Left lung (tissue), 10 donors: ENCODE data around the gene KDM4C. TPM values are rescaled to one million over a fixed set of nuclear protein-coding genes. Genes with fewer than 3 reads are reported as not detected.

Source experiments
- ATAC-seq: fragments of 200-7000 bp; cut with Tn5 transposase; one replicate; pipeline ENCODE4 v1.9.1; 2020; ENCODE audit warnings: moderate library complexity
- DNase-seq, 4 donors: peaks; one replicate each; pipeline ENCODE4 v3.0.0-alpha.2; 2013 to 2020
- H3K27ac ChIP-seq, 2 donors: fragments of 200-600 bp; sonication (generic) in 1 of 2; one replicate each; pipeline versions ENCODE4 v1.5.0 to v1.8.0; 2020 to 2021
- H3K27me3 ChIP-seq, 2 donors: fragments of 200-600 bp; sonication (generic) in 1 of 2; one replicate each; pipeline versions ENCODE4 v1.5.0 to v1.8.0; 2020 to 2021
- H3K36me3 ChIP-seq, 2 donors: fragments of 200-600 bp; sonication (generic) in 1 of 2; one replicate each; pipeline versions ENCODE4 v1.5.0 to v1.8.0; 2020 to 2021
- H3K4me1 ChIP-seq, 2 donors: fragments of 200-600 bp; one replicate each; pipeline ENCODE4 v1.8.0; 2021
- H3K4me3 ChIP-seq, 2 donors: fragments of 200-600 bp; sonication (generic) in 1 of 2; one replicate each; pipeline versions ENCODE4 v1.5.0 to v1.8.0; 2020 to 2021; ENCODE audit warnings: mild to moderate bottlenecking in 1 of 2
- H3K9me3 ChIP-seq, 2 donors: fragments of 200-600 bp; sonication (generic) in 1 of 2; one replicate each; pipeline versions ENCODE4 v1.5.0 to v1.8.0; 2020 to 2021
- intact Hi-C, 2 donors: fragments of 100-400 bp; cut with DNase I; formaldehyde crosslinking; loops; one replicate each; pipeline versions ENCODE4 v1.11.2 to v1.14.2; 2022
- polyA plus RNA-seq, 6 donors: library from polyadenylated mRNA; unstranded; fragments of 120-200 nt; gene quantifications; one replicate each; pipeline ENCODE4 v1.2.1, GENCODE V29; 2013; ENCODE audit not compliant: insufficient read length in 6 of 6
- total RNA-seq, 2 donors: library from RNA; stranded (reverse); fragmentation: NEBNext Ultra II Directional; extraction: Animal tissue kit (Norgen Biotek cat#: 25700); gene quantifications; one replicate each; pipeline ENCODE4 v1.2.1, GENCODE V29; 2021
- TF ChIP-seq, protein P1 (sequence below), 2 donors: fragments of 200-600 bp; sonication (generic) in 1 of 2; IDR thresholded peaks; one replicate each; pipeline versions ENCODE4 v1.5.0 to v1.8.0; 2021; ENCODE audit warnings: antibody characterized with exemption in 2 of 2
- donor health status: DM: no; HTN: yes; CAD: no.
- donor health status: DM: no; HTN: no; CAD: no.

The KDM4C gene
- total and polyA plus RNA-seq, 8 donors = 11.7 to 34.8 (median 15.2) TPM

DNA sequence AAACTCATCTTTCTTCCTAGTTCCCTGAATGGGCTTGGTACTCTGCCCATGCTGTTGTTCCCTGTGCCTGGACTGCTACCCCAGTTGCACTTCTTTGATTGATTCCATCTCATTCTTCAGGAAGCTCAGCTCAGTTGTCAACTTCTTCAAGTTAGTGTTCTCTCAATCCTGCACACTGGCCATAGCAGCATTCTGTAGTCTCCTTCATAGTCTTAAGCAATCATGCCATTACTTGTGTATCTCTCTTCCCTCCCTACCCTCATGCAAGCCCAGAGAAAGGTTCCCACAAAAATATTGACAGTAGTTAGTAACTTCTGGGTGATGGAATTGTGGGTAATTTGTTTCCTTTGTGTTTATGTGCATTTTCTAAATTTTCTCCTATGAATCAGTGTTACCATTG lies 5.5 kb downstream of the KDM4C start:
- Histone ChIP-seq H3K4me1 (peaks cover 0 to 20% of the 10 kb centered on the region in 2 donors), H3K4me3 (no peak overlapping the region), H3K9me3 (no peaks in the 10 kb centered on the region), H3K27me3 (no peaks in the 10 kb centered on the region), H3K27ac (no peak overlapping the region), H3K36me3 (no peaks in the 10 kb centered on the region)
- TF ChIP-seq, protein P1, sequence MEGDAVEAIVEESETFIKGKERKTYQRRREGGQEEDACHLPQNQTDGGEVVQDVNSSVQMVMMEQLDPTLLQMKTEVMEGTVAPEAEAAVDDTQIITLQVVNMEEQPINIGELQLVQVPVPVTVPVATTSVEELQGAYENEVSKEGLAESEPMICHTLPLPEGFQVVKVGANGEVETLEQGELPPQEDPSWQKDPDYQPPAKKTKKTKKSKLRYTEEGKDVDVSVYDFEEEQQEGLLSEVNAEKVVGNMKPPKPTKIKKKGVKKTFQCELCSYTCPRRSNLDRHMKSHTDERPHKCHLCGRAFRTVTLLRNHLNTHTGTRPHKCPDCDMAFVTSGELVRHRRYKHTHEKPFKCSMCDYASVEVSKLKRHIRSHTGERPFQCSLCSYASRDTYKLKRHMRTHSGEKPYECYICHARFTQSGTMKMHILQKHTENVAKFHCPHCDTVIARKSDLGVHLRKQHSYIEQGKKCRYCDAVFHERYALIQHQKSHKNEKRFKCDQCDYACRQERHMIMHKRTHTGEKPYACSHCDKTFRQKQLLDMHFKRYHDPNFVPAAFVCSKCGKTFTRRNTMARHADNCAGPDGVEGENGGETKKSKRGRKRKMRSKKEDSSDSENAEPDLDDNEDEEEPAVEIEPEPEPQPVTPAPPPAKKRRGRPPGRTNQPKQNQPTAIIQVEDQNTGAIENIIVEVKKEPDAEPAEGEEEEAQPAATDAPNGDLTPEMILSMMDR (IDR thresholded peaks at IDR 0.05) = no peak
- ATAC-seq (no peak), DNase-seq (no peak)
- intact Hi-C loops = no loop called here

DNA sequence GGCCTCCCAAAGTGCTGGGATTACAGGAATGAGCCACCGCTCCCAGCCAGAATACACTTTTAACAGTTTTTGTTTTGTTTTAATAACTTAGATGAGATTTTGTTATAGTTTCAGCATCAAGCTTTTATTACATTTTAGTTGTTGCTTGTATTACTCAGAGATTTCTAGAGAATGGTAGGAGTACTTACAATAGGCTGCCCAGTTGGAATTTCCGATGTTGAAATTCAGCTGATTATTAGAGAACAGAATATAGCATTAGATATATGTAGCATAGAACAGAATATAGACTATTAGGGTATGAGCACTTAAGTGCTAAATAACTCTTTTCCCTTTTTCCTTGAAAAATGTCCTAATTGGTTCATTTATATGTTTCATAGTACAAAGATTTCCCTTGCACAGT lies 6.2 kb downstream of the KDM4C start:
- Histone ChIP-seq H3K27me3 (no peaks in the 10 kb centered on the region), H3K4me1 (peaks cover 0 to 19% of the 10 kb centered on the region in 2 donors), H3K9me3 (no peaks in the 10 kb centered on the region), H3K4me3 (no peak overlapping the region), H3K27ac (no peak overlapping the region), H3K36me3 (no peaks in the 10 kb centered on the region)
- DNase-seq = no peak
- ATAC-seq = no peak
- intact Hi-C loops = no loop called here
- TF ChIP-seq, protein P1 (IDR thresholded peaks at IDR 0.05) = no peak

DNA sequence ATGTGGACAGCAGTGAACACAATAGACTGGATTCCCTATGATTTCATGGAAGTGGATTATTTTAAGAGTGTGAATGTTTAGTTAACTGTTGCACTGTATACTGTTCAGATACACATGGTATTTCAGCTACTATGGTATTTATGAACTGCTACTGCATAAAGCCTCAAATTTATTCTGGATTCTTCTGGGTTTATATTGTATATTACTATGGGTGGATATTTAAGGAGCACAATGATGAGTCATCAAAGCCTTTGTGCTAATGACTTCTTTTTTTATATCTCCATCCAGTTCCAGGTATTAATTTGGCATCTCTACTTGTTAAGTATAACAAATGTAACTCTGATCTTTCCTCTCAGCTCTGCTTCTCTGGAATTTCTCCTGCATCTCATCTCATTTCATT lies 6.8 kb downstream of the KDM4C start:
- Histone ChIP-seq H3K27me3 (no peaks in the 10 kb centered on the region), H3K4me3 (no peak overlapping the region), H3K9me3 (no peaks in the 10 kb centered on the region), H3K4me1 (peaks cover 0 to 14% of the 10 kb centered on the region in 2 donors), H3K27ac (no peak overlapping the region), H3K36me3 (no peaks in the 10 kb centered on the region)
- ATAC-seq = no peak
- DNase-seq = no peak
- intact Hi-C loops = no loop called here
- TF ChIP-seq, protein P1 (IDR thresholded peaks at IDR 0.05) = no peak

DNA sequence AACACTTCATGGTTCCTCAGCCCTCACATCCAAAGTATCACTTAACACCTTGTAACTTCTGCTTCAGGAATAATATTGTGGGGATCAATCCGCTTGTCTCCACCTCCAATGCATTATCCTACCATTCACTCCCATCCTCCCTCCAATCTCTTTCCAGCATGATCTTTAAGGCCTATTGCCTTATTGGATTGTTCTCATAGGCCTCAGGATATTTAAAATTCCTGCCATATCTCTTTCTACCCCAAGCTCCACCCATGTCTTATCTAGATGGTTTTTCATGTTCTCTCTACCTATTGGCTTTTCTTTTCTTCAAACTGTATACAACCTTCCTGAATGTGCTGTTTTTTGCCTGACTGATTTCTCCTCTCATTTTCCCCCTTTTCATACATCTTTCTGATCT lies 7.2 kb downstream of the KDM4C start:
- no peak for ATAC-seq
- H3K27me3 ChIP-seq = no peaks in the 10 kb centered on the region

DNA sequence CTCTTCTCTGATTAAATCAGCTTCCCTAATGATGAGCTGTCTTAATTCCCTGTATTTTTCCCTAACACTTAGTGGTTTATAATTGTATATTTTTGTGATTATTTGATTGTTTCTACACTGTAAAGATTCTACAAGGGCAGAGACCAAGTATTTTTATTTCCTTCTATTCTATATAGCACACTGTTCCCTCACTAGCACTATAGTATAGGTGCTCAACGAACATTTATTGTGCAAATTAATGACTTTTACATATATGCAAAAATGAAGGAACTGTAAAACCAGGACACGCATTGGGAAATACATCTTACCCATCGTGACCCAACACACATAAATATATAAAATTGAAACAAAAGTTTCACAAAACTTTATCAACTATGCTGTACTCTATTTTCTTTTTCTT lies 7.6 kb downstream of the KDM4C start:
- Histone ChIP-seq H3K36me3 (no peaks in the 10 kb centered on the region), H3K4me1 (peaks cover 0 to 5% of the 10 kb centered on the region in 2 donors), H3K4me3 (no peak overlapping the region), H3K27ac (no peak overlapping the region), H3K9me3 (no peaks in the 10 kb centered on the region), H3K27me3 (no peaks in the 10 kb centered on the region)
- ATAC-seq (no peak), DNase-seq (no peak)
- TF ChIP-seq, protein P1 (IDR thresholded peaks at IDR 0.05) = no peak
- intact Hi-C loops = no loop called here

More for the DNA sequence above, 7.2 kb downstream of the KDM4C start:
- H3K4me1 ChIP-seq = peaks cover 0 to 10% of the 10 kb centered on the region in 2 donors
- no peak overlapping the region for H3K4me3 ChIP-seq
- H3K36me3 ChIP-seq = no peaks in the 10 kb centered on the region
- H3K27ac ChIP-seq = no peak overlapping the region
- DNase-seq = no peak
- TF ChIP-seq, protein P1 (IDR thresholded peaks at IDR 0.05) = no peak
- H3K9me3 ChIP-seq = no peaks in the 10 kb centered on the region
- intact Hi-C loops = no loop called here
